OCI-LY7 (cell line): ENCODE results near the gene CPZ. TPM values are rescaled to one million over a fixed set of nuclear protein-coding genes. Genes with fewer than 3 reads are reported as not detected.

ENCODE experiments used
- BruUV-seq: library from RNA; stranded (reverse); fragments of 400-500 nt; replicated peaks from 2 replicates; lab custom pipeline; 2021; lab: Mats Ljungman, UMichigan
- CTCF ChIA-PET: fragments of 300-600 bp; sonication (Branson Sonifier 250); formaldehyde crosslinking; loops from one replicate; lab custom pipeline; 2022; ENCODE audit warnings: antibody characterized with exemption; ENCODE audit not compliant: unreplicated experiment; lab: Charles Lee
- POLR2A ChIA-PET: fragments of 300-600 bp; sonication (Branson Sonifier 250); formaldehyde crosslinking; loops from one replicate; lab custom pipeline; 2022; ENCODE audit warnings: antibody characterized with exemption; lab: Charles Lee
- DNase-seq: peaks from one replicate; pipeline ENCODE4 v3.0.0-alpha.2; 2015; ENCODE audit warnings: low spot score
- H2AFZ ChIP-seq: fragments of 200-600 bp; sonication (generic), shearing (Covaris generic); 2 replicates; pipeline ENCODE4 v1.6.1; 2014; ENCODE audit warnings: mild to moderate bottlenecking, antibody characterized with exemption, low read length, moderate library complexity
- H3K27ac ChIP-seq: fragments of 200-600 bp; sonication (generic); 2 replicates; pipeline ENCODE4 v1.5.1; 2014; ENCODE audit warnings: mixed run types, low read depth, mild to moderate bottlenecking, moderate library complexity, low read length, inconsistent platforms; ENCODE audit not compliant: poor library complexity, severe bottlenecking
- H3K36me3 ChIP-seq: fragments of 200-600 bp; sonication (generic); 2 replicates; pipeline ENCODE4 v1.6.1; 2014; ENCODE audit warnings: mild to moderate bottlenecking, antibody characterized with exemption, low read length, moderate library complexity, mixed read lengths; ENCODE audit not compliant: insufficient read depth
- H3K4me1 ChIP-seq: fragments of 200-600 bp; sonication (generic); 2 replicates; pipeline ENCODE4 v1.5.1; 2014; ENCODE audit warnings: mild to moderate bottlenecking, low read length; ENCODE audit not compliant: insufficient read depth, poor library complexity, severe bottlenecking
- H3K4me2 ChIP-seq: fragments of 200-600 bp; sonication (generic); 2 replicates; pipeline ENCODE4 v1.6.1; 2014; ENCODE audit warnings: mild to moderate bottlenecking, low read length
- H3K4me3 ChIP-seq: fragments of 200-600 bp; sonication (generic); 2 replicates; pipeline ENCODE4 v1.5.1; 2014; ENCODE audit warnings: mild to moderate bottlenecking, low read depth, low read length; ENCODE audit not compliant: poor library complexity, severe bottlenecking
- H3K79me2 ChIP-seq: fragments of 200-600 bp; sonication (generic); 2 replicates; pipeline ENCODE4 v1.6.1; 2016; ENCODE audit warnings: low read depth, mild to moderate bottlenecking, low read length, moderate library complexity, mixed read lengths; ENCODE audit not compliant: insufficient read depth
- H3K9me2 ChIP-seq: fragments of 200-600 bp; sonication (generic); 2 replicates; pipeline ENCODE4 v1.6.1; 2016; ENCODE audit warnings: mild to moderate bottlenecking, low read length, mixed read lengths; ENCODE audit not compliant: insufficient read depth
- H3K9me3 ChIP-seq: fragments of 200-600 bp; sonication (generic); 2 replicates; pipeline ENCODE4 v1.6.1; 2014; ENCODE audit warnings: mild to moderate bottlenecking, mixed run types, low read length, mixed read lengths
- H4K20me1 ChIP-seq: fragments of 200-600 bp; sonication (generic); 2 replicates; pipeline ENCODE4 v1.6.1; 2014; ENCODE audit warnings: mild to moderate bottlenecking, antibody characterized with exemption, low read length, moderate library complexity, mixed read lengths; ENCODE audit not compliant: insufficient read depth
- CTCF ChIP-seq: fragments of 200-600 bp; sonication (generic); conservative IDR thresholded peaks from 2 replicates; pipeline ENCODE4 v1.5.1; 2014; ENCODE audit warnings: mild to moderate bottlenecking, antibody characterized with exemption, low read length, moderate library complexity, mixed read lengths
- EZH2phosphoT487 ChIP-seq: fragments of 200-600 bp; sonication (generic); IDR thresholded peaks from 2 replicates; pipeline ENCODE4 v1.6.1; 2018; ENCODE audit warnings: low read depth, borderline replicate concordance, mild to moderate bottlenecking, mixed run types, antibody characterized with exemption, low read length, moderate library complexity, mixed read lengths
- intact Hi-C: fragments of 100-400 bp; cut with micrococcal nuclease; formaldehyde crosslinking; loops from one replicate; pipeline ENCODE4 v1.10.0; 2022; ENCODE audit not compliant: unreplicated experiment
- total RNA-seq, 2 experiments: library from RNA; depleted of rRNA in 1 of 2; stranded (reverse); fragments of >200 nt in 1 of 2; shearing (Covaris generic) in 1 of 2; gene quantifications; 2 replicates each; pipeline ENCODE4 v1.2.3, GENCODE V29; 2014 to 2022

The CPZ gene
- total RNA-seq, 2 experiments from 2014 or later: not detected

DNA sequence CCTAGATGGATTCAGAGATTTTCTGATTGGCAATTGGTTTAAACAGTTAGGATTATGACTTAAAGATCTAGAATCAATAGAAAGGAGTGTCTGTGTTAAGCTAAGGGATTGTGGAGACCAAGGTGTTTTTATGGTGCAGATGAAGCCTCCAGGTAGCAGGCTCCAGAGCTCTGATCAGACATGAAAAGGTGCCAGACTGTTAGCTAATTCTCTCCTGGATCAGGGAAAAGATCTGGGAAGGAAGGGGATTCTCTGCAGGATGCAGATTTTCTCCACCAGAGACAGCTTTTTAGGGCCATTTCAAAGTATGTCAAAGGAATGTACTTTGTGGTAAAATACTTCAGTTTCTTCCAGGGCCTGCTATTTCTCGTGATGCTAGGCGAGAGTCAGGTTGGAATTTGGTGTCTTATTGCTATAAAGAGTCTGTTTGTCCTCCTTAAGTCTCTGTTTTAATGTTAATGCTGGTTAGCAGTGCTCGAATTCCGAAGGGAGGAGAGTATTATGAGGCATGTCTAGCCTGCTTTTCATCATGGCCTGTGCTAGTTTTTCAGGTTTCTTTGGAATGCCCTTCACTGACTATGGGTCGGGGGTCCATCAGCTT, 24.4 kb upstream of the CPZ start:
- Histone ChIP-seq H3K4me3 (no peak overlapping the region), H3K27ac (no peak overlapping the region), H3K4me1 (no peaks in the 10 kb centered on the region), H3K36me3 (no peaks in the 10 kb centered on the region), H4K20me1 (no peaks in the 10 kb centered on the region), H2AFZ (no peak overlapping the region), H3K9me3 (no peaks in the 10 kb centered on the region), H3K4me2 (no peak overlapping the region), H3K9me2 (no peaks in the 10 kb centered on the region), H3K79me2 (no peaks in the 10 kb centered on the region)
- TF ChIP-seq EZH2phosphoT487 (no peak), CTCF (no peak)
- no TSS peak for BruUV-seq
- ChIA-PET CTCF (no interaction called here), POLR2A (no interaction called here)
- DNase-seq: no peak
- intact Hi-C loops: no loop called here

GRCh38 chr4:8570201-8570600, 22.4 kb upstream of the CPZ start:
- POLR2A ChIA-PET: interaction anchor here (0.6 to 1.0 kb wide), 2 partner anchors 12 to 1389 kb away, joined by 3 read pairs; no protein-coding TSS in a partner anchor
- H2AFZ ChIP-seq: no peak overlapping the region
- no peak overlapping the region for H3K4me2 ChIP-seq
- no peaks in the 10 kb centered on the region for H3K79me2 ChIP-seq
- no TSS peak for BruUV-seq
- TF ChIP-seq CTCF (no peak), EZH2phosphoT487 (no peak)
- intact Hi-C loops: no loop called here
- no peaks in the 10 kb centered on the region for H4K20me1 ChIP-seq
- DNase-seq: no peak
- no peak overlapping the region for H3K4me3 ChIP-seq
- no peaks in the 10 kb centered on the region for H3K9me2 ChIP-seq
- no peaks in the 10 kb centered on the region for H3K4me1 ChIP-seq
- H3K27ac ChIP-seq: no peak overlapping the region
- H3K36me3 ChIP-seq: no peaks in the 10 kb centered on the region
- H3K9me3 ChIP-seq: no peaks in the 10 kb centered on the region
- CTCF ChIA-PET: no interaction called here
